Suprapubic skin (tissue), 4 donors: Measurements from ENCODE around the gene L2HGDH. TPM values are rescaled to one million over a fixed set of nuclear protein-coding genes. Genes with fewer than 3 reads are reported as not detected.

ENCODE experiments used
- DNase-seq, 2 donors: peaks; one replicate each; pipeline ENCODE4 v3.0.0-alpha.2; 2019; ENCODE audit warnings: low spot score in 2 of 2
- H3K27ac ChIP-seq: fragments of 200-600 bp; sonication (generic); one replicate; pipeline ENCODE4 v1.5.1; 2019
- H3K27me3 ChIP-seq: fragments of 200-600 bp; sonication (generic); one replicate; pipeline ENCODE4 v1.5.1; 2019
- H3K36me3 ChIP-seq: fragments of 200-600 bp; sonication (generic); one replicate; pipeline ENCODE4 v1.5.1; 2019
- H3K4me1 ChIP-seq: fragments of 200-600 bp; sonication (generic); one replicate; pipeline ENCODE4 v1.5.1; 2019
- H3K4me3 ChIP-seq: fragments of 200-600 bp; sonication (generic); one replicate; pipeline ENCODE4 v1.5.1; 2019; ENCODE audit warnings: mild to moderate bottlenecking
- H3K9me3 ChIP-seq: fragments of 200-600 bp; sonication (generic); one replicate; pipeline ENCODE4 v1.5.1; 2019
- EP300 ChIP-seq: sonication (generic); formaldehyde crosslinking; IDR thresholded peaks from one replicate; pipeline ENCODE4 v1.6.1; 2017; ENCODE audit warnings: antibody characterized with exemption
- POLR2A ChIP-seq, 2 donors: fragments of 450-650 bp; IDR thresholded peaks; one replicate each; pipeline ENCODE4 v1.6.1; 2017; ENCODE audit warnings: antibody characterized with exemption in 2 of 2, mild to moderate bottlenecking in 2 of 2, moderate library complexity in 2 of 2
- POLR2AphosphoS5 ChIP-seq, 3 donors: sonication (generic); formaldehyde crosslinking; IDR thresholded peaks; one replicate each; pipeline ENCODE4 v1.6.1; 2017; ENCODE audit warnings: antibody characterized with exemption in 3 of 3
- WGBS: methylation state at CpG from one replicate; pipeline ENCODE4 v1.1.5; 2018; 5-methylcytosine and 5-hydroxymethylcytosine counted together
- total RNA-seq, 4 donors: library from RNA; depleted of rRNA; stranded (reverse); fragments of >200 nt; gene quantifications; one replicate each; pipeline ENCODE4 v1.1.0, GENCODE V29; 2016
- TF ChIP-seq, protein P1 (sequence below), 2 donors: fragments of 200-600 bp in 1 of 2; fragments of 450-650 bp in 1 of 2; sonication (generic) in 1 of 2; IDR thresholded peaks; one replicate each; pipeline ENCODE4 v1.5.1; 2016 to 2019; ENCODE audit warnings: antibody characterized with exemption in 2 of 2, mild to moderate bottlenecking in 1 of 2, moderate library complexity in 1 of 2

L2HGDH gene
- total RNA-seq, 4 donors from 2014 or later = 6.8 to 11.0 (median 9.2) TPM

DNA sequence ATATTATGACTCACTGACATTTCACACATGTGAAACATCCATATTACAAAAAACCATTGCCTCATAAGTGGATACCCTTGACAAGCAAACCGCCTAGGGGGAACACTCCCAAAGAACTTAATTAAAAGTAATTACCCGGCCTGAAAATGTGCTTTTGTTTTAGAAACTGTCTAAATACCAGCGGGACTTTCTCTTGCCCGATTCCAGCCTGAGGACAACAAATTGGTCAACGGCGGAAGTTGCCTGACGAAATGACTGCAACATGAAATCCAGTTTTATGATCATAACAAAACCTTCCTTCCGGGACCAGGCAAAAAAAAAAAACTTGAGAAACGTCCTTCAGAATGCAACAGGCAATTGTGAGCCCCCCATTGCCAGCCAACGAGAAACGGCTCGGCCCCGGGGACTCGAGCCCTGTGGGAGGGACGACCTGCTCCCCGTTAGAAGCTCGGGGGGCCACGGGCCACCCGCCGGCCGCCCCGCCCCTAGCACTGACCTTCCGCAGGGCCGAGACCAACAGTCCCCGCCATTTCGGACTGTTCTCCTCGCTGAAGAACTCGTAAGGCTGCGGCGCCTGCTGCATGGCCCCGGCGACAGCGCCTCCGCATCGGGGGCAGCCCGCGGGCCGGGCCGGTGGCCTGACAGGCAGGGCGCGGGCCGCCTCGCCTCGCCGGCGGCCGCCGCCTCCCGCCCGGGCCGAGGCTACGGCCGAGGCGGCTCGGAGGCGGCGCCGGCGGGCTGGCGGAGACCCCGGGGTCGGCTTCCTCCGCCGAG, 81.1 kb downstream of the L2HGDH start:
- no peak for TF ChIP-seq POLR2A (IDR thresholded peaks at IDR 0.05)
- no peak for TF ChIP-seq EP300
- no peak for TF ChIP-seq POLR2AphosphoS5 (IDR thresholded peaks at IDR 0.05)
- Histone ChIP-seq H3K9me3 (no peaks in the 10 kb centered on the region), H3K36me3 (no peaks in the 10 kb centered on the region), H3K27ac (peak overlapping the region; percentile 96), H3K4me3 (peak overlapping the region; percentile 72), H3K4me1 (peaks cover 41% of the 10 kb centered on the region), H3K27me3 (no peaks in the 10 kb centered on the region)
- peak; percentile 78 to 83 for DNase-seq
- 2% methylated on average over 16 of the region's 64 CpGs for WGBS

DNA sequence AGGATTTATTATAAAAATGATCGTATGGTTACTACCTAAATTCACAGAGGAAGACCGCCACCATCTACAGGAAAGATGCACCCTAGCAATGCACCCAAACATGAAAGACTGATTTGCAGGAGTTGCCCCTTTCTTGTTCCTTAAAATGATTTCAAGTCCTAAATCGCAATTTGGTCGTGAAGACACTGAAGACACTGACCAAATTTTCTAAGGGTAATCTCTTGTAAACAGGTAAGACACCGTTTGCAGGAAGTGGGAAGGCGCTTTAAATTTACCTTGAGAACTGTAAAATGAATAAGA, 81.7 kb downstream of the L2HGDH start:
- TF ChIP-seq EP300 = no peak
- TF ChIP-seq, protein P1, sequence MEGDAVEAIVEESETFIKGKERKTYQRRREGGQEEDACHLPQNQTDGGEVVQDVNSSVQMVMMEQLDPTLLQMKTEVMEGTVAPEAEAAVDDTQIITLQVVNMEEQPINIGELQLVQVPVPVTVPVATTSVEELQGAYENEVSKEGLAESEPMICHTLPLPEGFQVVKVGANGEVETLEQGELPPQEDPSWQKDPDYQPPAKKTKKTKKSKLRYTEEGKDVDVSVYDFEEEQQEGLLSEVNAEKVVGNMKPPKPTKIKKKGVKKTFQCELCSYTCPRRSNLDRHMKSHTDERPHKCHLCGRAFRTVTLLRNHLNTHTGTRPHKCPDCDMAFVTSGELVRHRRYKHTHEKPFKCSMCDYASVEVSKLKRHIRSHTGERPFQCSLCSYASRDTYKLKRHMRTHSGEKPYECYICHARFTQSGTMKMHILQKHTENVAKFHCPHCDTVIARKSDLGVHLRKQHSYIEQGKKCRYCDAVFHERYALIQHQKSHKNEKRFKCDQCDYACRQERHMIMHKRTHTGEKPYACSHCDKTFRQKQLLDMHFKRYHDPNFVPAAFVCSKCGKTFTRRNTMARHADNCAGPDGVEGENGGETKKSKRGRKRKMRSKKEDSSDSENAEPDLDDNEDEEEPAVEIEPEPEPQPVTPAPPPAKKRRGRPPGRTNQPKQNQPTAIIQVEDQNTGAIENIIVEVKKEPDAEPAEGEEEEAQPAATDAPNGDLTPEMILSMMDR (IDR thresholded peaks at IDR 0.05) = no peak
- no peaks in the 10 kb centered on the region for H3K9me3 ChIP-seq
- no peak for DNase-seq
- H3K36me3 ChIP-seq = no peaks in the 10 kb centered on the region
- 1% methylated on average over 6 of the region's 6 CpGs for WGBS
- peak overlapping the region; percentile 96 for H3K27ac ChIP-seq
- no peaks in the 10 kb centered on the region for H3K27me3 ChIP-seq
- peaks cover 45% of the 10 kb centered on the region for H3K4me1 ChIP-seq
- H3K4me3 ChIP-seq = peak overlapping the region; percentile 72

DNA sequence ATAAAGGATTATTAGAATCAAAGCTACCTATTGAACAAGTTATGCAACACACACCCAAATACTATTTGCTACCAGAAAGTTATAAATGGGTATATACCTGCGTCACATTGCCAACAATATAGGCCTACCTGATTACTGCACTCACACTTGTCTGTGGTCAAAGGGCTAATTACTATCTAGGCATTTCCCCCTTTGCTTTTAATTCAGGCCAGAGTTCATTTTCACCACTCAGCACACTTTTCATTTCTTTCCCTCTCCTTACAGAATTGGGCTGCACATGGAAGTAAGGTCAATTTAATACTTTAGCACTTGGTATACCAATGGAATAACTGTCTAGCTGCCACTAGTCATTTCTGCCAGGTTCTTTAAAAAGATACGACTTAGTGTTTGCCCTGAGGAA, 82.3 kb downstream of the L2HGDH start:
- 27% methylated on average over 2 of the region's 2 CpGs for WGBS
- H3K4me3 ChIP-seq = peak overlapping the region; percentile 72
- no peaks in the 10 kb centered on the region for H3K36me3 ChIP-seq
- H3K27me3 ChIP-seq = no peaks in the 10 kb centered on the region
- no peak for DNase-seq
- peak overlapping the region; percentile 96 for H3K27ac ChIP-seq
- TF ChIP-seq POLR2AphosphoS5 (IDR thresholded peaks at IDR 0.05) = no peak
- TF ChIP-seq EP300 = no peak
- TF ChIP-seq POLR2A (IDR thresholded peaks at IDR 0.05) = no peak
- TF ChIP-seq, protein P1 (IDR thresholded peaks at IDR 0.05) = no peak
- H3K4me1 ChIP-seq = peaks cover 52% of the 10 kb centered on the region
- no peaks in the 10 kb centered on the region for H3K9me3 ChIP-seq

DNA sequence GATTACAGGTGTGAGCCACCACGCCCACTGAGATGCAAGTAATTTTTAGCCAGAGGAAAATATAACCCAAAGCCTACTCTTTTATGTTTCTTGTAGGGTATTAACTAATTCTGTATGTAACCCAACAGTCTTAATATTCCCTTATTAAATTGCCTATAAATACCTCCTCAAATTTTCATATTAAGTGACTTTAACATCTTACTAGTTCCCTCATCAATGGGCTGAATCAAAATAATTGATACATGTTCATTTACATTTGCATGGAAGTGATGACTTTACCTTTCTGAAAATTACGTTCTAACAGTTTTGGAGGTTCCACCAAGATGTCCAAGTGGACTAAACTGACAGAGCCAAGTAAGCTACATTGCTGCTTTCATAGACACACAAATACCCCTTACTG, 83.7 kb downstream of the L2HGDH start:
- Histone ChIP-seq H3K4me1 (peaks cover 56% of the 10 kb centered on the region), H3K9me3 (no peaks in the 10 kb centered on the region), H3K36me3 (no peaks in the 10 kb centered on the region), H3K27me3 (no peaks in the 10 kb centered on the region), H3K4me3 (no peak overlapping the region), H3K27ac (no peak overlapping the region)
- TF ChIP-seq POLR2A (IDR thresholded peaks at IDR 0.05) (no peak), POLR2AphosphoS5 (IDR thresholded peaks at IDR 0.05) (no peak), EP300 (no peak)
- TF ChIP-seq, protein P1 (IDR thresholded peaks at IDR 0.05) = no peak
- 97% methylated on average over 2 of the region's 2 CpGs for WGBS
- DNase-seq = no peak

DNA sequence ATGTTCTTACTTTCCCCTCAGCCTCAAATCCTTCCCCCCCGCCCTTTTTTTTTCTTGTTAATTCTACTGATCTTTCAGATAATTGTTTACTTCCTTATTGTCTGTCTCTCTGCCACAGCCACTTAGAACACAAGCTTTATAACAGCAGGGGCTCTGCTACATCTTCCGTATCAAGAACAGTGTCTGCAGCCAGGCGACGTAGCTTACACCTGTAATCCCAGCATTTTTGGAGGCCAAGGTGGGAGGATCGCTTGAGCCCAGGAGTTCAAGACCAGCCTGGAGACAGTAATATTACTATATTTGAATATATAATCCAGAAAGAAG, 86.1 kb downstream of the L2HGDH start:
- H3K4me3 ChIP-seq = no peak overlapping the region
- TF ChIP-seq POLR2AphosphoS5 (IDR thresholded peaks at IDR 0.05) (no peak), POLR2A (IDR thresholded peaks at IDR 0.05) (no peak), EP300 (no peak)
- TF ChIP-seq, protein P1 (IDR thresholded peaks at IDR 0.05) = no peak
- WGBS = 67% methylated on average over 5 of the region's 5 CpGs
- DNase-seq = no peak
- H3K36me3 ChIP-seq = no peaks in the 10 kb centered on the region
- H3K9me3 ChIP-seq = no peaks in the 10 kb centered on the region
- peaks cover 50% of the 10 kb centered on the region for H3K4me1 ChIP-seq
- peak overlapping the region; percentile 12 for H3K27ac ChIP-seq
- H3K27me3 ChIP-seq = no peaks in the 10 kb centered on the region
